Left lung (tissue), 10 donors: Measurements from ENCODE around the gene ZNF330. TPM values are rescaled to one million over a fixed set of nuclear protein-coding genes. Genes with fewer than 3 reads are reported as not detected.
"Not testable (repeated sequence)": the region's sequence is repeated elsewhere in the genome, so short reads cannot be mapped to it uniquely, and the experiment has no call there.

Experiments
- ATAC-seq: fragments of 200-7000 bp; cut with Tn5 transposase; one replicate; pipeline ENCODE4 v1.9.1; 2020; ENCODE audit warnings: moderate library complexity
- DNase-seq, 4 donors: peaks; one replicate each; pipeline ENCODE4 v3.0.0-alpha.2; 2013 to 2020
- H3K27ac ChIP-seq, 2 donors: fragments of 200-600 bp; sonication (generic) in 1 of 2; one replicate each; pipeline versions ENCODE4 v1.5.0 to v1.8.0; 2020 to 2021
- H3K27me3 ChIP-seq, 2 donors: fragments of 200-600 bp; sonication (generic) in 1 of 2; one replicate each; pipeline versions ENCODE4 v1.5.0 to v1.8.0; 2020 to 2021
- H3K36me3 ChIP-seq, 2 donors: fragments of 200-600 bp; sonication (generic) in 1 of 2; one replicate each; pipeline versions ENCODE4 v1.5.0 to v1.8.0; 2020 to 2021
- H3K4me1 ChIP-seq, 2 donors: fragments of 200-600 bp; one replicate each; pipeline ENCODE4 v1.8.0; 2021
- H3K4me3 ChIP-seq, 2 donors: fragments of 200-600 bp; sonication (generic) in 1 of 2; one replicate each; pipeline versions ENCODE4 v1.5.0 to v1.8.0; 2020 to 2021; ENCODE audit warnings: mild to moderate bottlenecking in 1 of 2
- H3K9me3 ChIP-seq, 2 donors: fragments of 200-600 bp; sonication (generic) in 1 of 2; one replicate each; pipeline versions ENCODE4 v1.5.0 to v1.8.0; 2020 to 2021
- CTCF ChIP-seq, 2 donors: fragments of 200-600 bp; sonication (generic) in 1 of 2; IDR thresholded peaks; one replicate each; pipeline versions ENCODE4 v1.5.0 to v1.8.0; 2021; ENCODE audit warnings: antibody characterized with exemption in 2 of 2
- intact Hi-C, 2 donors: fragments of 100-400 bp; cut with DNase I; formaldehyde crosslinking; loops; one replicate each; pipeline versions ENCODE4 v1.11.2 to v1.14.2; 2022
- polyA plus RNA-seq, 6 donors: library from polyadenylated mRNA; unstranded; fragments of 120-200 nt; gene quantifications; one replicate each; pipeline ENCODE4 v1.2.1, GENCODE V29; 2013; ENCODE audit not compliant: insufficient read length in 6 of 6
- total RNA-seq, 2 donors: library from RNA; stranded (reverse); fragmentation: NEBNext Ultra II Directional; extraction: Animal tissue kit (Norgen Biotek cat#: 25700); gene quantifications; one replicate each; pipeline ENCODE4 v1.2.1, GENCODE V29; 2021
- donor health status: DM: no; HTN: yes; CAD: no.
- donor health status: DM: no; HTN: no; CAD: no.

ZNF330 gene
- total and polyA plus RNA-seq, 8 donors: 39.3 to 57.1 (median 51.5) TPM

GRCh38 chr4:141215030-141215429 is 5.7 kb upstream of the ZNF330 start:
- Histone ChIP-seq H3K27me3 (no peaks in the 10 kb centered on the region), H3K4me3 (no peak overlapping the region), H3K4me1 (peaks cover 0 to 3% of the 10 kb centered on the region in 2 donors), H3K27ac (no peak overlapping the region), H3K9me3 (no peaks in the 10 kb centered on the region), H3K36me3 (no peaks in the 10 kb centered on the region)
- no peak for TF ChIP-seq CTCF (IDR thresholded peaks at IDR 0.05)
- intact Hi-C loops: no loop called here
- DNase-seq (no peak), ATAC-seq (no peak)

GRCh38 chr4:141216002-141216761 is 4.5 kb upstream of the ZNF330 start:
- intact Hi-C loops: no loop called here
- peak; percentile 70 for ATAC-seq
- no peaks in the 10 kb centered on the region for H3K36me3 ChIP-seq
- TF ChIP-seq CTCF (IDR thresholded peaks at IDR 0.05): no peak
- no peaks in the 10 kb centered on the region for H3K9me3 ChIP-seq
- H3K4me1 ChIP-seq: peaks cover 0 to 3% of the 10 kb centered on the region in 2 donors
- no peaks in the 10 kb centered on the region for H3K27me3 ChIP-seq
- H3K4me3 ChIP-seq: no peak overlapping the region
- peak overlapping the region; percentile 28 to 29 for H3K27ac ChIP-seq
- DNase-seq: peak in 1 of 4 donors; percentile 42

GRCh38 chr4:141220271-141220670 is 424 bp upstream of the ZNF330 start:
- Histone ChIP-seq H3K27me3 (no peaks in the 10 kb centered on the region), H3K4me1 (peaks cover 0 to 26% of the 10 kb centered on the region in 2 donors), H3K27ac (peak overlapping the region; percentile 97), H3K36me3 (peaks cover 0 to 13% of the 10 kb centered on the region in 2 donors), H3K9me3 (no peaks in the 10 kb centered on the region), H3K4me3 (peak overlapping the region; percentile 81 to 86)
- TF ChIP-seq CTCF (IDR thresholded peaks at IDR 0.05): no peak
- ATAC-seq (no peak), DNase-seq (no peak)
- intact Hi-C loops: no loop called here

GRCh38 chr4:141223418-141223817 is 2.7 kb downstream of the ZNF330 start:
- Histone ChIP-seq H3K4me3 (no peak overlapping the region), H3K36me3 (peaks cover 0 to 43% of the 10 kb centered on the region in 2 donors), H3K4me1 (peaks cover 0 to 23% of the 10 kb centered on the region in 2 donors), H3K27me3 (no peaks in the 10 kb centered on the region), H3K9me3 (no peaks in the 10 kb centered on the region), H3K27ac (no peak overlapping the region)
- no peak for TF ChIP-seq CTCF (IDR thresholded peaks at IDR 0.05)
- intact Hi-C loops: no loop called here
- DNase-seq: no peak
- ATAC-seq: no peak

- H3K36me3 ChIP-seq: peaks cover 0 to 78% of the 10 kb centered on the region in 2 donors
- DNase-seq, H3K27me3 ChIP-seq, ATAC-seq, H3K4me3 ChIP-seq, H3K9me3 ChIP-seq, H3K27ac ChIP-seq, intact Hi-C loops: not testable (repeated sequence)
- H3K4me1 ChIP-seq: peaks cover 0 to 15% of the 10 kb centered on the region in 2 donors
These were observed 6.6 kb downstream of the ZNF330 start for GRCh38 chr4:141227280-141227679.
